GM23248 (cell line): ENCODE measurements around the gene TXLNB.

Experiments
- EZH2 ChIP-seq: fragments of 200-600 bp; sonication (generic); IDR thresholded peaks from 2 replicates; pipeline ENCODE4 v1.6.1; 2018; ENCODE audit warnings: antibody characterized with exemption, mild to moderate bottlenecking; ENCODE audit not compliant: insufficient read depth, poor library complexity, severe bottlenecking
- EZH2phosphoT487 ChIP-seq: fragments of 200-600 bp; sonication (generic); IDR thresholded peaks from 2 replicates; pipeline ENCODE4 v1.6.1; 2018; ENCODE audit warnings: antibody characterized with exemption, moderate library complexity, mild to moderate bottlenecking, low read depth; ENCODE audit not compliant: insufficient read depth

GRCh38 chr6:139295901-139296300 lies 4.1 kb upstream of the TXLNB start:
- TF ChIP-seq EZH2 (no peak), EZH2phosphoT487 (no peak)
